HG03060 (cell line): Measurements from ENCODE around the gene GRIK5.

Experiments used
- ATAC-seq: cut with Tn5 transposase; IDR thresholded peaks from one replicate; pipeline ENCODE4 v1.9.1; 2021; ENCODE audit warnings: low read depth, moderate number of reproducible peaks; ENCODE audit not compliant: unreplicated experiment

The GRIK5 gene

GRCh38 chr19:42078538-42079275, 8.7 kb upstream of the GRIK5 start:
- no peak for ATAC-seq

- ATAC-seq: no peak
Observed at GRCh38 chr19:42078058-42078457, 8.1 kb upstream of the GRIK5 start.

- ATAC-seq: no peak
Observed at GRCh38 chr19:42076380-42076944, 6.5 kb upstream of the GRIK5 start.

- peak; percentile 93 for ATAC-seq
Observed at GRCh38 chr19:42075616-42076379, 5.8 kb upstream of the GRIK5 start, which contains the start of gene ZNF574. Gene ZNF574 (plus strand): TSS chr19:42076166. CDS start chr19:42078607, 2,441 bp downstream.

GRCh38 chr19:42075364-42075615, 5.3 kb upstream of the GRIK5 start:
- no peak for ATAC-seq

- no peak for ATAC-seq
Observed at GRCh38 chr19:42074513-42075363, 4.7 kb upstream of the GRIK5 start.

- ATAC-seq: no peak
Observed at GRCh38 chr19:42071247-42071646, 1.2 kb upstream of the GRIK5 start.

- ATAC-seq: no peak
Observed at GRCh38 chr19:42068756-42069571, 1.0 kb downstream of the GRIK5 start.

GRCh38 chr19:42068361-42068755, 1.6 kb downstream of the GRIK5 start:
- ATAC-seq: no peak

GRCh38 chr19:42067315-42067888, 2.6 kb downstream of the GRIK5 start:
- ATAC-seq: no peak

- no peak for ATAC-seq
Observed at GRCh38 chr19:42066075-42066754, 3.8 kb downstream of the GRIK5 start.

- ATAC-seq: no peak
Observed at GRCh38 chr19:42065511-42065910, 4.5 kb downstream of the GRIK5 start.

GRCh38 chr19:42065051-42065450, 5.0 kb downstream of the GRIK5 start:
- ATAC-seq: no peak

- ATAC-seq: no peak
Observed at GRCh38 chr19:42064432-42064831, 5.6 kb downstream of the GRIK5 start.

- ATAC-seq: no peak
Observed at GRCh38 chr19:42062381-42062780, 7.6 kb downstream of the GRIK5 start.

- ATAC-seq: no peak
Observed at GRCh38 chr19:42060117-42060516, 9.9 kb downstream of the GRIK5 start.

- ATAC-seq: no peak
Observed at GRCh38 chr19:42059196-42059595, 10.8 kb downstream of the GRIK5 start.

- no peak for ATAC-seq
Observed at GRCh38 chr19:42057846-42058245, 12.2 kb downstream of the GRIK5 start.

- ATAC-seq: no peak
Observed at GRCh38 chr19:42054205-42054604, 15.8 kb downstream of the GRIK5 start.
